SK-N-SH (cell line): ENCODE data around the gene KRTAP12-1.

Experiments
- EP300 ChIP-seq, 2 experiments: IDR thresholded peaks; 2 replicates each; pipeline versions ENCODE4 v1.4.0 to v1.6.1; 2012; ENCODE audit warnings: borderline replicate concordance in 1 of 2, low read depth in 1 of 2, low read length in 1 of 2
- FOXJ3 ChIP-seq: sonication (generic); formaldehyde crosslinking; IDR thresholded peaks from 2 replicates; pipeline ENCODE4 v1.5.1; 2020; ENCODE audit warnings: mild to moderate bottlenecking, missing genetic modification reagents
- GABPA ChIP-seq: IDR thresholded peaks from 2 replicates; pipeline ENCODE4 v1.4.0; 2012; ENCODE audit warnings: low read depth, mild to moderate bottlenecking
- NRF1 ChIP-seq: IDR thresholded peaks from 2 replicates; pipeline ENCODE4 v1.6.1; 2012; ENCODE audit warnings: low read depth, mild to moderate bottlenecking, low read length
- POLR2AphosphoS5 ChIP-seq: IDR thresholded peaks from 2 replicates; pipeline ENCODE4 v1.6.1; 2012; ENCODE audit warnings: low read depth, low read length
- RAD21 ChIP-seq: IDR thresholded peaks from 2 replicates; pipeline ENCODE4 v1.6.1; 2012; ENCODE audit warnings: mild to moderate bottlenecking, low read length
- TAF1 ChIP-seq: IDR thresholded peaks from 2 replicates; pipeline ENCODE4 v1.6.1; 2012; ENCODE audit warnings: low read depth, mild to moderate bottlenecking, low read length, moderate library complexity, borderline replicate concordance
- TEAD4 ChIP-seq: IDR thresholded peaks from 2 replicates; pipeline ENCODE4 v1.4.0; 2012; ENCODE audit warnings: mild to moderate bottlenecking, borderline replicate concordance; ENCODE audit not compliant: insufficient read depth
- USF1 ChIP-seq: IDR thresholded peaks from 2 replicates; pipeline ENCODE4 v1.4.0; 2012; ENCODE audit warnings: low read depth, borderline replicate concordance
- TF ChIP-seq, protein P1 (sequence below): fragments of 200-600 bp; sonication (generic); IDR thresholded peaks from 2 replicates; pipeline ENCODE4 v1.6.1; 2017; ENCODE audit warnings: antibody characterized with exemption, mild to moderate bottlenecking, moderate library complexity
- TF ChIP-seq, protein P2 (sequence below): IDR thresholded peaks from 2 replicates; pipeline ENCODE4 v1.4.0; 2012; ENCODE audit warnings: low read depth

DNA sequence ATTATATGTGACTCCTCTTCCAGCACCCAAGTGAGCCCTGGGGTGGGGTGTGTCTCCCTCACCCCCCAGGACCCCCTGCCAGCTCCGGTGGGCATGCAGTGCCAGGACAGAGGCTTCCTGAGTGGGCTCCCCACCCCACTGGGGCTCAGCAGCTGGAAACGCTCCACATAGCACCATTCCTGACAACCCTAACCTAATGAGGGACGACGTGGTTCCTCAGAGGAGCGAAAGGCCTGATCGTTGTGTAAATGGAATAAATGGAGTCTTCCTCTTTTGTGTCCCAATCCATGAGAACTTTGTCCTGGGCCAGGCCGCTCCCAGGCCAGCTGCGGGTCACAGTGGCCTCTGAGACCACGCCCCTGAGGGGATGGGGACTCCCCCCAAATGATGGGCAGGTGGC, 31.2 kb upstream of the KRTAP12-1 start:
- TF ChIP-seq GABPA, result no peak
- TF ChIP-seq POLR2AphosphoS5, result no peak
- TF ChIP-seq USF1, result no peak
- no peak for TF ChIP-seq NRF1
- TF ChIP-seq, protein P1, sequence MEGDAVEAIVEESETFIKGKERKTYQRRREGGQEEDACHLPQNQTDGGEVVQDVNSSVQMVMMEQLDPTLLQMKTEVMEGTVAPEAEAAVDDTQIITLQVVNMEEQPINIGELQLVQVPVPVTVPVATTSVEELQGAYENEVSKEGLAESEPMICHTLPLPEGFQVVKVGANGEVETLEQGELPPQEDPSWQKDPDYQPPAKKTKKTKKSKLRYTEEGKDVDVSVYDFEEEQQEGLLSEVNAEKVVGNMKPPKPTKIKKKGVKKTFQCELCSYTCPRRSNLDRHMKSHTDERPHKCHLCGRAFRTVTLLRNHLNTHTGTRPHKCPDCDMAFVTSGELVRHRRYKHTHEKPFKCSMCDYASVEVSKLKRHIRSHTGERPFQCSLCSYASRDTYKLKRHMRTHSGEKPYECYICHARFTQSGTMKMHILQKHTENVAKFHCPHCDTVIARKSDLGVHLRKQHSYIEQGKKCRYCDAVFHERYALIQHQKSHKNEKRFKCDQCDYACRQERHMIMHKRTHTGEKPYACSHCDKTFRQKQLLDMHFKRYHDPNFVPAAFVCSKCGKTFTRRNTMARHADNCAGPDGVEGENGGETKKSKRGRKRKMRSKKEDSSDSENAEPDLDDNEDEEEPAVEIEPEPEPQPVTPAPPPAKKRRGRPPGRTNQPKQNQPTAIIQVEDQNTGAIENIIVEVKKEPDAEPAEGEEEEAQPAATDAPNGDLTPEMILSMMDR, result no peak
- TF ChIP-seq TEAD4, result no peak
- TF ChIP-seq TAF1, result no peak
- TF ChIP-seq EP300 (IDR thresholded peaks at IDR 0.05; ENCODE audit: borderline replicate concordance in 1 of 2, low read depth in 1 of 2, low read length in 1 of 2), result no peak
- TF ChIP-seq RAD21, result no peak
- TF ChIP-seq, protein P2, sequence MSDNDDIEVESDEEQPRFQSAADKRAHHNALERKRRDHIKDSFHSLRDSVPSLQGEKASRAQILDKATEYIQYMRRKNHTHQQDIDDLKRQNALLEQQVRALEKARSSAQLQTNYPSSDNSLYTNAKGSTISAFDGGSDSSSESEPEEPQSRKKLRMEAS, result no peak
- TF ChIP-seq FOXJ3 (CRISPR knock-in tag), result no peak
